Mammary epithelial cell (primary cell): ENCODE data around the gene DDAH1.

Source experiments
- CTCF ChIP-seq, 2 donors: IDR thresholded peaks in 1 of 2; conservative IDR thresholded peaks in 1 of 2; 2 replicates each; pipeline ENCODE4 v1.5.1; 2011 to 2012; ENCODE audit warnings: inconsistent platforms in 2 of 2, low read length in 2 of 2, mild to moderate bottlenecking in 2 of 2, control low read depth in 1 of 2, low read depth in 1 of 2; ENCODE audit not compliant: insufficient read depth in 1 of 2; ENCODE audit errors: extremely low read depth in 1 of 2
- EZH2 ChIP-seq: IDR thresholded peaks from 2 replicates; pipeline ENCODE4 v1.6.1; 2012; ENCODE audit warnings: low read length, inconsistent platforms, borderline replicate concordance

GRCh38 chr1:85297855-85298629 is 166.9 kb downstream of the DDAH1 start:
- TF ChIP-seq CTCF (conservative IDR thresholded peaks at IDR 0.05 in 1 of 2, IDR thresholded peaks at IDR 0.05 in 1 of 2; ENCODE audit: extremely low read depth in 1 of 2, insufficient read depth in 1 of 2, low read depth in 1 of 2, low read length in 2 of 2) (no peak), EZH2 (no peak)
